WTC11 (cell line): Measurements from ENCODE around the gene GP2.

Experiments used
- CTCF ChIP-seq: fragments of 200-600 bp; IDR thresholded peaks from 2 replicates; pipeline ENCODE4 v1.8.0; 2022; ENCODE audit warnings: antibody characterized with exemption
- NR1H2 ChIP-seq: sonication (generic); formaldehyde crosslinking; IDR thresholded peaks from 2 replicates; pipeline ENCODE4 v1.9.0; 2021; ENCODE audit warnings: mild to moderate bottlenecking, moderate library complexity, missing genetic modification reagents

- TF ChIP-seq NR1H2 (CRISPR knock-in tag) (no peak), CTCF (no peak)
Measured at GRCh38 chr16:20319406-20319805, 7.9 kb downstream of the GP2 start.
